OCI-M2 (cell line): ENCODE measurements around the gene SCUBE3.
A peak's percentile ranks its signal among the peaks of the same experiment; 100 is the strongest.

Experiments used
- DNase-seq: peaks from one replicate; lab custom pipeline; 2025; ENCODE audit not compliant: unreplicated experiment; lab: John Stamatoyannopoulos, UW

Gene SCUBE3

GRCh38 chr6:35265523-35265922, 51.8 kb downstream of the SCUBE3 start:
- no peak for DNase-seq

GRCh38 chr6:35267446-35267845, 53.7 kb downstream of the SCUBE3 start:
- no peak for DNase-seq

DNA sequence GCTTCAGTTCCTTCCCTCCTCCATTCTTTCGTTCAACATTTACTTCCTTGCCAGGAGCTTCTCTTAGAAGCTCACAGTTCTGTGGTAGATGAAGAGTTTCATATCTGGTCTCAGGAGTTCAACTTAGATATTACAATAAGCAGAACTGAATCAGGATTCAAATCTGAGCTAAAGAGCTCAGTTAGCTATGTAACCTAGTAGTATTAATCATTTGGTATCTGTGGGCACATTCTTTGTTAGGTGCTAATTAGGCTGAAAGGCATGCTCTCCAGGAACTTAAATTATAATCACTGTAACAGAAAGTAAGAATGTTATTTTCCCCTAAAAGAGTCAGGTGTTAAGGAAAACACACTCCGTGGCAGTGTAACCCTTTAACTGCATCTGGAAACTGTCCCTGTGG, 54.1 kb downstream of the SCUBE3 start:
- DNase-seq: no peak

DNA sequence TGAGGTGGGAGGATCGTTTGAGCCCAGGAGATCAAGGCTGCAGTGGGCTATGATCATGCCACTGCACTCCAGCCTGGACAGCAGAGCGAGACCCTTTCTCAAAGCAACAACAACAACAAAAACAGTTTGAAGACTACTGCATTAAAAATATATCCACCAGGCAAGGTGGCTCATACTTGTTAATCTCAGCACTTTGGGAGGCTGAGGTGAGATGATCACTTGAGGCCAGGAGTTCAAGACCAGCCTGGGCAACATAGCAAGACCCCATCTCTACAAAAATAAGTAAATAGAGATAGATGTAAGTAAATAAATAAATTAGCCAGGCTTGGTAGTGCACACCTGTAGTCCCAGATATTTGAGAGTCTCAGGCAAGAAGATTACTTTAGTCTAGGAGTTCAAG, 58.2 kb downstream of the SCUBE3 start:
- DNase-seq: no peak

GRCh38 chr6:35273822-35274559, 60.2 kb downstream of the SCUBE3 start:
- no peak for DNase-seq

DNA sequence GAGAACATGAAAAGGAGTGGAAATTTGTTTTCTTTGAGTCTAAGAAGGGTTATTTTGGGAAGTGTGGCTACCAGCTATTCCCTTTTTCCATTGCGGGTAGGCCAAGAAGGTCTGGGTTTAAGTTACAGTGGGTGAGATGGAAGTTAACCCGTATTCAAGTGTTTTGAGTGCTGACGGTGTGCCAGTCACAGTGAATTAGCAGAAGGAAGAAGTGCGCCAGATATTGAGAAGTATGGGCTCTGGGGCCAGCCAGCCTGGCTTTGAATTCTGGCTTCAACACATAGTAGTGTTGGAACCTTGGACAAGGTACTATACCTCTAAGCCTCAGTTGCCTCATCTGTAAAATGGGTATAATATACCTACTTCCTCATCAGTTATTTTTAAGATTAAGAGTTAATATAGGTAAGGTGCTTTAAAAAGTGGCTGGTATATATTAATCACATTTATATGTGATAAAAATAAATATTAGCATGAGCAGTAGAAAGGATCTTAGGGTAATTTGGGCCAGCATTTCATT, 62.0 kb downstream of the SCUBE3 start:
- no peak for DNase-seq

DNA sequence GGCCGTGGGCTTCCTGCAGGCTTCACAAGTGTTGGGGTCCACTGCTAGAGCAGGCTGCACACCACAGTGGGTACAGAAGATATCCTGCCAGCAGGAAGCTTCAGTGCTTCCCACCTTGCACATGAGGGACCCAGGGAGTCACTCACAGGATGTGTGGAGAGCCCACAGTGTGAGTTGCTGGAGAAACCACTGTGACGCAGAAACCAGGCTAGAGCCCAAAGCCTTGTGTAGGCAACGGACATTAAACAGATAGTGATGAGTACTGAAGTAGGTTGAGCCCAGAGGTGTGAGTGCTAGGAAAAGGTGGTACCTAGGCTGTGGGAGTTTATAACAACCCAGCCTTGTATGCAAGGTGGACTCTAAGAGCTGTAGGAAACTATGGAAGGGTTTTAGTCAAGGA, 65.0 kb downstream of the SCUBE3 start:
- no peak for DNase-seq

- no peak for DNase-seq
These were observed 67.1 kb downstream of the SCUBE3 start for GRCh38 chr6:35280903-35281302.

GRCh38 chr6:35282472-35282871, 68.7 kb downstream of the SCUBE3 start:
- no peak for DNase-seq

DNA sequence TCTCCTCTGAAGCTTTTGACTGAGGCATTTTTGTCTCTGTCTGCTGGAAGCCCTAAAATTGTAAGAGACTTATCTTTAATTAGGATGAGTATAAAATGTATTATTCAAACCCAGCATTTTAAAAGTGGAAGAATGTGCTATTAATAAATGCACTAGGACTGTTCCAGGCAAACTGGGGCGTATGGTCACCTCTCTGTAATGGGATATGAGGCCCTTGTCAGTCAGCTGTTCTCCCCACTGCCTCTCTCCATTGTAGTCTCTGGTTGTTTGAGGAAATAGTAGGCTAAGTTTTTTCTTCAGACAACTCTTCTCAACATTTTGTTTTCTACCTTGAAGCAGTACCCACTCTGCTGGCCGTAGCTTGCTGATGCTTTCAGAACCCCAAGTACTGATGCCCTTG, 69.6 kb downstream of the SCUBE3 start:
- DNase-seq: no peak

DNA sequence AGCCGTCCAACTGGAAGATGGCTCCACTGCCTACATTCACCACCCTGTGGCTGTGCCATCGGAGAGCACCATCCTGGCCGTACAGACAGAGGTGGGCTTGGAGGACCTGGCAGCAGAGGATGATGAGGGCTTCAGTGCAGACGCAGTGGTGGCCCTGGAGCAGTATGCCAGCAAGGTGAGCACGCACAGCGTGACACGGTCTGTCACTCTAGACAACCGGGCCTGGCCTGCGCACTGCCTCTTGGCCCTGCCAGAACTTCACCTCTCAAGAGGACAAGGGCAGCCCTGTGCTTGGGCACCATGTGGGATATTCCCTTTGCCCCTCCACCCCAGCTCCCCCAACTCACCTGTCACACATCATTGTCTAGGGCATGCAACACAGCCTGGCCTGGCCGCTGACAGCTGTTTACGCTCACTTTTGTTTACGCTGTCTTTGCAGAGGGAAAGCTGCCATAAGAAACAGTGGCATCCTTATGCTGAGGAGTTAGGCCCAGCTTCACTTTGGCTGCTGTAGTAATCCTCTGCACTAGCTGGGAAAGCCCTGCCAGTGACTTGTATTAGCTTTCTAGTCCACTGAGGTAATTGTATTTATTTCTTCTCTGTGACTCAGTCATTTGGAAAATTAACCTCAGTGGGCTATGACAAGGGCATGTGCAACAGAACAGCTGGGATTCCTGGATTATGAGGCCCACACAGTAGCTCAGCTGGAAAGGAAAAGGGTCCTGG, 74.1 kb downstream of the SCUBE3 start:
- DNase-seq: no peak

- DNase-seq: no peak
These were observed 75.1 kb downstream of the SCUBE3 start for GRCh38 chr6:35288834-35289233.

DNA sequence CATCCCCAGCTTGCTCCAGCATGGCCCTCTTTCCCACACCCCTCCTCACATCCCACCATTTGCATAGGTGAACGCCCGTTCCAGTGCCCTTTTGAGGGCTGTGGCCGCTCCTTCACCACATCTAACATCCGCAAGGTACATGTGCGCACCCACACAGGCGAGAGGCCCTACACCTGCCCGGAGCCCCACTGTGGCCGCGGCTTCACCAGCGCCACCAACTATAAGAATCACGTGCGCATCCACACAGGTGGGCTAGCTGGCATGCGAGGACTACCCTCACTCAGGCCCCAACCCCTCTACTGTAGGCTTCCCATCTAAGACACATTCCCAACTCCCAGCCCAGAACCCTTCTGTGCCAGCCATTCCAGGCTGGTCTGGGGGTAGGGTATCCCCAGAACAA, 77.7 kb downstream of the SCUBE3 start:
- no peak for DNase-seq

DNA sequence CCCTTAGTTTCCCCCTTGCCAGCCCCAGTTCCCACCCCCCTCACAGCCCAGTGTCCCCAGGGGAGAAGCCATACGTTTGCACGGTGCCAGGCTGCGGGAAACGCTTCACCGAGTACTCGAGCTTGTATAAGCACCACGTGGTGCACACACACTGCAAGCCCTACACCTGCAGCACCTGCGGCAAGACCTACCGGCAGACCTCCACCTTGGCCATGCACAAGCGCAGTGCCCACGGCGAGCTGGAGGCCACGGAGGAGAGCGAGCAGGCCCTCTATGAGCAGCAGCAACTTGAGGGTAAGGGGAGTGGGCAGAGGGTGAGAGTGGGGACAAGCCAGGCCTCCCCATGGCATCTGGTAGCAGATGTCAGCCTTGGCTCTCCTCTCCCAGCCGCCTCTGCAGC, 78.7 kb downstream of the SCUBE3 start:
- DNase-seq: no peak

- no peak for DNase-seq
These were observed 79.9 kb downstream of the SCUBE3 start for GRCh38 chr6:35293681-35294080.

DNA sequence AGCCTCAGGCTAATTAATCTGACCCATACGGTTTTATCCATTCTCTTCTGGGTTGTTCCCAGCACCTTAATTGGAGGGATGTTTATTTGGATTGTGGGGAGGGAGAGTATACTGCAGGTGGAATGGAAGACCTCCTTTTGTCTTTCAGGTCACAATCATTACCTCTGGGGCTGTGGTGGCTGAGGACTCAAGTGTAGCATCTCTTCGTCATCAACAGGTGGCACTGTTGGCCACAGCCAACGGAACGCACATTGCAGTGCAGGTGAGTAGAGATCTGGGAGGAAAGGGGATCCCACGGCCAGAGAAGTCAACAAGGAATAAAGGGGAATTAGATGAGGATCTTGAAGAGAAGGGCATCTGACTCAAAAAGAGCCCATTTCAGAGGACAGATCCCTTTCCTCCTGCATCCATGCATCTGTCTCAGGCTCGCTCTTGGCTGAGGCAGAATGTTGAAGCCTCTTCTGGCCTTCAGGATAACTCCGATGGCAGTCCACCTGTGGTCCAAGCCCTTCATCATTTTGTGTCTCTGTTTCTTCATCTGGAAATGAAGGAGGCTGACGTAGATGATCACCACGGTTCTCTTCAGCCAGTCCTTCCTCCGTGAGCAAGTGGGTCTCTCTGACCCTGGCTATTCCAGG, 80.7 kb downstream of the SCUBE3 start:
- DNase-seq: no peak

DNA sequence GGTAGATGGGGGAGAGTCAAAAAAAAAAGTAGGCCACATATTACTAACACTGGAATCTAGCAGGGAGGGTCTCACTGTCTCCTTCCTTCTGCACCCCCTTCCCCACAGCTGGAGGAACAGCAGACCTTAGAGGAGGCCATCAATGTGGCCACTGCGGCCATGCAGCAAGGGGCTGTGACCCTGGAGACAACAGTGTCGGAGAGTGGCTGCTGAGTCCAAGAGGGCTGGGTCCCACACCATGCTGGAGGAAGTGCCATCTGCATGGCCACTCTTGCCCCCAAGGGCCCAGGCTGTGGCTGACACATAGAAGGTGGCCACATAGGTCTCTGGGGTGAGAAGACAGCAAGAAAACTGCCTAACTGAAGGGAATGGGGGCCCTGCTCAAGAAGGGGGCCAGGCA, 81.3 kb downstream of the SCUBE3 start:
- no peak for DNase-seq

DNA sequence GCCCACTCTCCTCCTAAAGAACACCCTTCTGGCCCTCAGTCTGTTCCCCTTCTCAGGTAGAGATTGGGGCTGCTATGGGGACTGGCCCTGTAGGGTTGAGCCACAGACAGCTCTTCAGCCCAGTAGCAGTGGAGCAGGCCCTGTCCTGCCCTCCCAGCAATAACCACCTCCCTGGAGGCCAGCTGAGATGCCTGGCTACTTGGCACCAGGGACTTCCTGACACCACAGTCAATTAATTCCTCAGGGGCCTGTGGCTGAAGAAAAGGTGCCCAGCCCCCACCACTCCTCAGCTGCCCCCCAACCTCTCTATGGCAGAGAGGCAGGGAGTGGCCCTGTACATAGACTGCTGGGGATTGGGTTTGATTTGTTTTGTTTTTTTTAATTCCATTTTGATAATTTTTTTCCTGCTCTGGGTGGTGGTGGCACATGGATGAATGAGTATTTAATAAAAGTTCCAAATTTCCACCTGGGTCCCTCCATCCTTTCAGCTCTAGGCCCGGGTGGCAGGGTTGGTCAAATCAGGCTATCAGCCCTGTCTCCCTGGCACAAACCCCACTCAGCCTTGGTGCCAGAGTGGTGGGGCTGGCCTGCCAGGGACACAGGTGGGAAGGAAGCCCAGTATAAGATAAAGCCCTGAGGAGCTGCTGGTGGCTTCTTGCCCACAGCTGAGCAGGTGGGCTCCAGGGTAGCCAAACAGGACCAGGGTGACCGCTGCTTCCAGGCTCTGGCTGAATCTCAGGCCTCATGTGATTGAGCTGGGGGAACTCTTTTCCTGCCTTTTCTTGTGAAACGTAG, 82.0 kb downstream of the SCUBE3 start:
- DNase-seq: no peak

- DNase-seq: no peak
These were observed 83.3 kb downstream of the SCUBE3 start for GRCh38 chr6:35296931-35297600.

GRCh38 chr6:35297601-35298481, 84.1 kb downstream of the SCUBE3 start, which contains the start of gene DEF6:
Gene DEF6 (plus strand): TSS chr6:35297818. CDS start chr6:35297857, 39 bp downstream.
- DNase-seq: peak; percentile 74
